H1 (cell line): ENCODE results near the gene CLEC16A. TPM values are rescaled to one million over a fixed set of nuclear protein-coding genes. Genes with fewer than 3 reads are reported as not detected.

Source experiments
- polyA plus RNA-seq, 7 experiments: library from polyadenylated mRNA; depleted of rRNA in 3 of 7; stranded (reverse) in 5 of 7; unstranded in 2 of 7; fragments of >200 nt in 5 of 7; fragments of 200-250 nt in 2 of 7; gene quantifications; 1 replicate in 5 of 7; 2 replicates in 1 of 7; 4 replicates in 1 of 7; pipeline versions ENCODE4 v1.2.1 to v1.2.3, GENCODE V29; 2011 to 2013; ENCODE audit warnings: missing spikeins in 2 of 7, mixed read lengths in 2 of 7
- total RNA-seq: library from RNA; stranded (reverse); fragmentation: NEBNext Ultra II Directional; extraction: Animal tissue kit (Norgen Biotek cat#: 25700); gene quantifications from 2 replicates; pipeline ENCODE4 v1.2.1, GENCODE V29; 2021
- TF ChIP-seq, protein P1 (sequence below): IDR thresholded peaks from 2 replicates; pipeline ENCODE4 v1.6.1; 2012; ENCODE audit warnings: inconsistent platforms

Gene CLEC16A
- total and polyA plus RNA-seq, 2 of the 8 experiments (the other 6 are each of a cell fraction or from before 2014, with no cell fraction given): 7.6 to 19.3 TPM

DNA sequence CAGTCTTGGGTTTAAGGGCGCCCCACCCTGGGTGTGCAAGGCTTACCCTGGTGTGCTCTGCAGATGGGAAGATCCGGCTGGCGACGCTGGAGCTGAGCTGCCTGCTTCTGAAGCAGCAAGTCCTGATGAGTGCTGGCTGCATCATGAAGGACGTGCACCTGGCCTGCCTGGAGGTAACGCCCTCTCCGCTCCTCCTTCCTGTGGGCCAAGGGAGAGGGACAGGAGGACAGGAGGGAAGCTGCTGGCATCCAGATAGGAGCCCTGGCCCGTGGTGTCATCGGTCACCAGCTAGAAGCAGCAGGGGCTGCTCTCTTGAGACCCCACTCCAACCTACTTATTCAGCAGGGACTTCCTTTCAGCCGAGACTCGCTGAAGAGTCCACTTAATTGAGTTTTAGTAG lies 97.8 kb downstream of the CLEC16A start (continued):
- TF ChIP-seq, protein P1, sequence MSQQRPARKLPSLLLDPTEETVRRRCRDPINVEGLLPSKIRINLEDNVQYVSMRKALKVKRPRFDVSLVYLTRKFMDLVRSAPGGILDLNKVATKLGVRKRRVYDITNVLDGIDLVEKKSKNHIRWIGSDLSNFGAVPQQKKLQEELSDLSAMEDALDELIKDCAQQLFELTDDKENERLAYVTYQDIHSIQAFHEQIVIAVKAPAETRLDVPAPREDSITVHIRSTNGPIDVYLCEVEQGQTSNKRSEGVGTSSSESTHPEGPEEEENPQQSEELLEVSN: no peak
- TF ChIP-seq, all 59 proteins: peak for 0
